ENCODE measurements around the gene RBM34. TPM values are rescaled to one million over a fixed set of nuclear protein-coding genes. Genes with fewer than 3 reads are reported as not detected.

The RBM34 gene
- total and polyA plus RNA-seq, 2 donors, result 53.8 to 60.3 TPM

GRCh38 chr1:235122348-235122747, 38.7 kb downstream of the RBM34 start:
- Histone ChIP-seq H3K4me3 (ENCODE audit: low read depth, low read length) (no peak overlapping the region), H3K4me1 (ENCODE audit: insufficient read depth) (peaks cover 1% of the 10 kb centered on the region), H3K36me3 (ENCODE audit: insufficient read depth) (peaks cover 7% of the 10 kb centered on the region), H3K27ac (ENCODE audit: low read depth) (no peak overlapping the region)
- WGBS, result 74% methylated on average over 1 of the region's 1 CpG
- DNase-seq (ENCODE audit: extremely low spot score), result no peak

GRCh38 chr1:235113183-235113917, 47.7 kb downstream of the RBM34 start:
- peaks cover 13% of the 10 kb centered on the region for H3K36me3 ChIP-seq (ENCODE audit: insufficient read depth)
- WGBS, result 85% methylated on average over 7 of the region's 7 CpGs

DNA sequence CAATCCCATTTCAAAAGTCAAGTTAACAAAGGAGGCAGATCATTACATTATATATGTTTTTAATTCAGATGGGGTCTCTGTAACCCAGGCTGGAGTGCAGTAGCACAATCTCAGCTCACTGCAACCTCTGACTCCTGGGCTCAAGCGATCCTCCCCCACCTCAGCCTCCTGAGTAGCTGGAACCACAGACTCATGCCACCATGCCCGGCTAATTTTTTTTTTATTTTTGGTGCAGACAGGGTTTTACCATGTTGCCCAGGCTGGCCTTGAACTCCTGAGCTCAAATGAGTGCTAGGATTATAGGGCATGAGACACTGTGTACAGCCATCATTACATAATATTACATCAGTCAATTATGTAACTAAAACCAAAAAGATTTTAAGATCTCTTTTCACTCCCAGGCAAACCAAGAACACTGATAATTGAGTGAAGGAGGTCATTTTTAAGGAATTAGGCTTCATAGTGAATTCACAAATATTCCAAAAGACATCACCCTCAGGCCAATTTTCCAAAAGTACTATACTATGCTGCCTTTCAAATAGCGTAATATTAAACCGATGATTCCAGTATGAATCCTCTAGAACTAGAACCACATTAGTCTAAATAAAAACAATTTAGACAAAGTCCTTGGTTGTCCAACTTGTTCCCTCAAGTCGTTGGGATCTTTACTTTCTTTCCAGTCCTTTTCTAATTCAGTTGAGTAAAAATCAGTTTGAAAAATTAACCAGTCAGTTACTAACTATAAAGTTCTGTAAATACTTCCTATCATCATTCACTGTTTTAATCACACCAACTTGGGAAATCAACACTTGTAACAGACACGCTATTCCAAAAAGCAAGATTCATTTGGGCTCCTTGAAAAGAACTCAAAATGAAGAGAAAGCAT, 48.5 kb downstream of the RBM34 start:
- no peak overlapping the region for H3K27ac ChIP-seq (ENCODE audit: low read depth)
- H3K36me3 ChIP-seq (ENCODE audit: insufficient read depth), result peaks cover 11% of the 10 kb centered on the region

More at GRCh38 chr1:235113183-235113917, 47.7 kb downstream of the RBM34 start:
- Histone ChIP-seq H3K4me3 (ENCODE audit: low read depth, low read length) (no peak overlapping the region), H3K4me1 (ENCODE audit: insufficient read depth) (no peaks in the 10 kb centered on the region), H3K27ac (ENCODE audit: low read depth) (no peak overlapping the region)
- no peak for DNase-seq (ENCODE audit: extremely low spot score)

GRCh38 chr1:235111107-235111506, 49.9 kb downstream of the RBM34 start:
- H3K4me3 ChIP-seq (ENCODE audit: low read depth, low read length), result no peak overlapping the region
- no peaks in the 10 kb centered on the region for H3K4me1 ChIP-seq (ENCODE audit: insufficient read depth)
- H3K36me3 ChIP-seq (ENCODE audit: insufficient read depth), result peaks cover 10% of the 10 kb centered on the region
- H3K27ac ChIP-seq (ENCODE audit: low read depth), result no peak overlapping the region
- no peak for DNase-seq (ENCODE audit: extremely low spot score)
- 92% methylated on average over 3 of the region's 3 CpGs for WGBS

More for the DNA sequence above, 48.5 kb downstream of the RBM34 start:
- Histone ChIP-seq H3K4me3 (ENCODE audit: low read depth, low read length) (no peak overlapping the region), H3K4me1 (ENCODE audit: insufficient read depth) (no peaks in the 10 kb centered on the region)
- WGBS, result 90% methylated on average over 6 of the region's 6 CpGs
- no peak for DNase-seq (ENCODE audit: extremely low spot score)

- WGBS, result 83% methylated on average over 11 of the region's 11 CpGs
- Histone ChIP-seq H3K36me3 (ENCODE audit: insufficient read depth) (peaks cover 10% of the 10 kb centered on the region), H3K4me1 (ENCODE audit: insufficient read depth) (peaks cover 2% of the 10 kb centered on the region), H3K27ac (ENCODE audit: low read depth) (no peak overlapping the region), H3K4me3 (ENCODE audit: low read depth, low read length) (no peak overlapping the region)
- DNase-seq (ENCODE audit: extremely low spot score), result no peak
These were observed 52.2 kb downstream of the RBM34 start for GRCh38 chr1:235108876-235109275.

- H3K27ac ChIP-seq (ENCODE audit: low read depth), result no peak overlapping the region
- H3K36me3 ChIP-seq (ENCODE audit: insufficient read depth), result peaks cover 10% of the 10 kb centered on the region
- H3K4me3 ChIP-seq (ENCODE audit: low read depth, low read length), result no peak overlapping the region
- DNase-seq (ENCODE audit: extremely low spot score), result no peak
- WGBS, result 98% methylated on average over 1 of the region's 1 CpG
- peaks cover 2% of the 10 kb centered on the region for H3K4me1 ChIP-seq (ENCODE audit: insufficient read depth)
These were observed 52.9 kb downstream of the RBM34 start for GRCh38 chr1:235108185-235108593.

GRCh38 chr1:235107368-235108184, 53.5 kb downstream of the RBM34 start:
- no peak for DNase-seq (ENCODE audit: extremely low spot score)
- no peak overlapping the region for H3K4me3 ChIP-seq (ENCODE audit: low read depth, low read length)
- peaks cover 10% of the 10 kb centered on the region for H3K36me3 ChIP-seq (ENCODE audit: insufficient read depth)
- no peak overlapping the region for H3K27ac ChIP-seq (ENCODE audit: low read depth)
- peaks cover 2% of the 10 kb centered on the region for H3K4me1 ChIP-seq (ENCODE audit: insufficient read depth)
- 92% methylated on average over 16 of the region's 16 CpGs for WGBS

GRCh38 chr1:235106457-235106856, 54.6 kb downstream of the RBM34 start:
- Histone ChIP-seq H3K4me3 (ENCODE audit: low read depth, low read length) (no peak overlapping the region), H3K4me1 (ENCODE audit: insufficient read depth) (peaks cover 2% of the 10 kb centered on the region)
- WGBS, result 93% methylated on average over 4 of the region's 4 CpGs

GRCh38 chr1:235105051-235106043, 55.7 kb downstream of the RBM34 start:
- WGBS, result 68% methylated on average over 12 of the region's 12 CpGs
- Histone ChIP-seq H3K4me3 (ENCODE audit: low read depth, low read length) (no peak overlapping the region), H3K36me3 (ENCODE audit: insufficient read depth) (peaks cover 8% of the 10 kb centered on the region), H3K27ac (ENCODE audit: low read depth) (no peak overlapping the region), H3K4me1 (ENCODE audit: insufficient read depth) (peaks cover 2% of the 10 kb centered on the region)
- no peak for DNase-seq (ENCODE audit: extremely low spot score)

More at GRCh38 chr1:235106457-235106856, 54.6 kb downstream of the RBM34 start:
- Histone ChIP-seq H3K36me3 (ENCODE audit: insufficient read depth) (peaks cover 10% of the 10 kb centered on the region), H3K27ac (ENCODE audit: low read depth) (no peak overlapping the region)
- no peak for DNase-seq (ENCODE audit: extremely low spot score)

GRCh38 chr1:235102993-235103411, 58.0 kb downstream of the RBM34 start:
- no peak overlapping the region for H3K4me3 ChIP-seq (ENCODE audit: low read depth, low read length)
- no peak for DNase-seq (ENCODE audit: extremely low spot score)
- 45% methylated on average over 4 of the region's 4 CpGs for WGBS
- no peaks in the 10 kb centered on the region for H3K36me3 ChIP-seq (ENCODE audit: insufficient read depth)
- H3K27ac ChIP-seq (ENCODE audit: low read depth), result no peak overlapping the region
- H3K4me1 ChIP-seq (ENCODE audit: insufficient read depth), result peaks cover 2% of the 10 kb centered on the region

- no peak overlapping the region for H3K4me3 ChIP-seq (ENCODE audit: low read depth, low read length)
- no peaks in the 10 kb centered on the region for H3K36me3 ChIP-seq (ENCODE audit: insufficient read depth)
- DNase-seq (ENCODE audit: extremely low spot score), result no peak
- peaks cover 2% of the 10 kb centered on the region for H3K4me1 ChIP-seq (ENCODE audit: insufficient read depth)
- 93% methylated on average over 3 of the region's 3 CpGs for WGBS
- H3K27ac ChIP-seq (ENCODE audit: low read depth), result no peak overlapping the region
These were observed 58.8 kb downstream of the RBM34 start for GRCh38 chr1:235102259-235102582.

DNA sequence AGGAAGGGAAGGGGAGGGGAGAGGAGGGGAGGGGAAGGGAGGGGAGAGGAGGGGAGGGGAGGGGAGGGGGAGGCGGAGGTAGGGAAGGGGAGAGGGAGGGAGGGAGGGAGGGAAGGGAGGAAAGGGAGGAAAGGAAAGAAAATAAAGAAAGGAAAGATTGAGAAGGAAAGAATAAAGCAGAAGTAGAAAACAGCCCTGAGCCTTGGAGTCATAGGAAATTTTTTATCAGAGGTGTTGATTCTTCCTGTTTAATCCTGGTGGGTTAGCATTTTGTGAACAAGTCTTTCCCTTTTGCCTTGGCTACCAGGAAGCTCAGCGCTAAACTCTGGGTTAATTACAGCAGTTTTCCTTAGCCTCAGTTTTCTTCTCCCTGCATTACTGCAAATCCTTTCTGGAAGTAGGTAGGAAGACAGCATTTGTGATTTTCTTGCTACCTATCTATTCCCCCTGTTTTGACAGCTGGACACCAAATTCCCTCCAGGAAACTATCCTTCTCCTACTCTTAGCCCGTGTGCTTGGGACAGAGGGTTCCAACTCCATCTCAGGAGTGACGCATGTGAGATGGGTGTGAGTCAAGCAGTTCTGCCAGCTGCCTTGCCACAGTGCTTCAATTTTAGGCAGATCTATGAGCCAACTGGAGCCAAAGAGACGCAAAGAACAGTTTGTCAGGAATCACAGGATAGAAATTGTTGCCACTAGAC, 59.3 kb downstream of the RBM34 start:
- Histone ChIP-seq H3K27ac (ENCODE audit: low read depth) (no peak overlapping the region), H3K4me1 (ENCODE audit: insufficient read depth) (peaks cover 2% of the 10 kb centered on the region), H3K36me3 (ENCODE audit: insufficient read depth) (no peaks in the 10 kb centered on the region), H3K4me3 (ENCODE audit: low read depth, low read length) (no peak overlapping the region)
- no peak for DNase-seq (ENCODE audit: extremely low spot score)
- 93% methylated on average over 5 of the region's 5 CpGs for WGBS

Data from urinary bladder (tissue), 4 donors.